Measurements from ENCODE around the gene SERP2.

The SERP2 gene

GRCh38 chr13:44389876-44390275 lies 16.3 kb downstream of the SERP2 start:
- no peak overlapping the region for H3K4me3 ChIP-seq (replicated peaks; ENCODE audit: low read depth, low read length)
- no peak for TF ChIP-seq CTCF (IDR thresholded peaks at IDR 0.05; ENCODE audit: low read depth, low read length, missing control alignments)

GRCh38 chr13:44393391-44393790 lies 19.8 kb downstream of the SERP2 start:
- H3K4me3 ChIP-seq (replicated peaks; ENCODE audit: low read depth, low read length) = no peak overlapping the region
- TF ChIP-seq CTCF (IDR thresholded peaks at IDR 0.05; ENCODE audit: low read depth, low read length, missing control alignments) = no peak

More at GRCh38 chr13:44389876-44390275, 16.3 kb downstream of the SERP2 start:
- no peak for DNase-seq (ENCODE audit: extremely low read depth, low read depth)

GRCh38 chr13:44394658-44395057 lies 21.0 kb downstream of the SERP2 start:
- DNase-seq (ENCODE audit: extremely low read depth, low read depth) = no peak
- no peak for TF ChIP-seq CTCF (IDR thresholded peaks at IDR 0.05; ENCODE audit: low read depth, low read length, missing control alignments)

More at GRCh38 chr13:44393391-44393790, 19.8 kb downstream of the SERP2 start:
- DNase-seq (ENCODE audit: extremely low read depth, low read depth) = no peak

GRCh38 chr13:44395976-44396694 lies 22.5 kb downstream of the SERP2 start:
- DNase-seq (ENCODE audit: extremely low read depth, low read depth) = no peak
- H3K4me3 ChIP-seq (replicated peaks; ENCODE audit: low read depth, low read length) = no peak overlapping the region
- TF ChIP-seq CTCF (IDR thresholded peaks at IDR 0.05; ENCODE audit: low read depth, low read length, missing control alignments) = no peak

More at GRCh38 chr13:44394658-44395057, 21.0 kb downstream of the SERP2 start:
- H3K4me3 ChIP-seq (replicated peaks; ENCODE audit: low read depth, low read length) = no peak overlapping the region

GRCh38 chr13:44396701-44397580 lies 23.3 kb downstream of the SERP2 start:
- no peak overlapping the region for H3K4me3 ChIP-seq (replicated peaks; ENCODE audit: low read depth, low read length)
- DNase-seq (ENCODE audit: extremely low read depth, low read depth) = no peak
- TF ChIP-seq CTCF (IDR thresholded peaks at IDR 0.05; ENCODE audit: low read depth, low read length, missing control alignments) = no peak

GRCh38 chr13:44397766-44398223 lies 24.2 kb downstream of the SERP2 start:
- no peak for TF ChIP-seq CTCF (IDR thresholded peaks at IDR 0.05; ENCODE audit: low read depth, low read length, missing control alignments)
- no peak for DNase-seq (ENCODE audit: extremely low read depth, low read depth)

More at GRCh38 chr13:44397766-44398223, 24.2 kb downstream of the SERP2 start:
- no peak overlapping the region for H3K4me3 ChIP-seq (replicated peaks; ENCODE audit: low read depth, low read length)

All from HFF-Myc (cell line).